Activated naive CD8-positive, alpha-beta T cell treated with anti-CD3 and anti-CD28 coated beads, Interleukin-2, amount 50 U/mL, for 16 hours (primary cell): ENCODE data around the gene ARHGAP29.

Experiments used
- DNase-seq: peaks from one replicate; pipeline ENCODE4 v3.0.0-alpha.2; 2020; ENCODE audit warnings: low read depth, low spot score

The ARHGAP29 gene

DNA sequence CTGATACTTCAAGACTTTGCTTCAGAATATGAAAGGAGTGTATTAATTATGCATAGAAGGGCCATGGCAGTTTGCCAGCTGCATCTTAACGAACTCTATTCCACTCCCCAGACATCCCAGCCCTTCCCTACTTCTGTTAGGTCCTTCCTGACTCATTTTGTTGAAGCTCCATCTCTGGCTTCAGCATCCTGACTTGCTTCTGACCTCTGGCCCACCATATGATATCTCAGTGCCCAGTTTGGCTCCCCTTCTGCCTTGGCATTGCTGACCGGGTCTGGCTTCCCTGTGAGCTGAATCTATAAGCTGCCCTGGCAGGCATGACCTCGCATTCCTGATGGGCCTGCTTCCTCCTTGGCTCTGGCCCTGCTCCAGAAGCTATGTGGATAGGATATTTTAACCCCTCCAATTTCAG lies 27.6 kb upstream of the ARHGAP29 start:
- no peak for DNase-seq

GRCh38 chr1:94260635-94261387 lies 23.4 kb upstream of the ARHGAP29 start:
- DNase-seq: no peak

GRCh38 chr1:94259635-94260289 lies 22.4 kb upstream of the ARHGAP29 start:
- no peak for DNase-seq

GRCh38 chr1:94258873-94259331 lies 21.5 kb upstream of the ARHGAP29 start:
- no peak for DNase-seq

GRCh38 chr1:94257444-94257843 lies 20.1 kb upstream of the ARHGAP29 start:
- DNase-seq: no peak

DNA sequence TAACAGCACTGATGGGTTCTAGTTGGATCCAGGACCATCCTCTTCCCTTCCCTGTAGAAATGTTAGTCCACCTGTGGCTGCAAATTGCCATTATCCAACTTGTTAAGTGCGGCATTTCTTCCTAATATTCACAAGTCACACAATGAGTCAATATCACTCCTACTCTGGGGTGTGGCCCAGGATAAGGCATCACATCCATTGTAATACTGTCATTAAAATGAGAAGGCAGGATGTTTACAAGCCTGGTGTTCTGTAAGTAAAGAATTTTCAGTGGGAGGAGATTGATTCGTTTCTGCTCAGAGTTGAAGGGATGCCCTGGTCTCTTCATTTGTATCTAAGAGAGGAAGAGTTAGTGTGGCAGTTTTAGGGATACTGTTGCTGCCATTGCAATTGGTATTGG lies 18.1 kb upstream of the ARHGAP29 start:
- no peak for DNase-seq

DNA sequence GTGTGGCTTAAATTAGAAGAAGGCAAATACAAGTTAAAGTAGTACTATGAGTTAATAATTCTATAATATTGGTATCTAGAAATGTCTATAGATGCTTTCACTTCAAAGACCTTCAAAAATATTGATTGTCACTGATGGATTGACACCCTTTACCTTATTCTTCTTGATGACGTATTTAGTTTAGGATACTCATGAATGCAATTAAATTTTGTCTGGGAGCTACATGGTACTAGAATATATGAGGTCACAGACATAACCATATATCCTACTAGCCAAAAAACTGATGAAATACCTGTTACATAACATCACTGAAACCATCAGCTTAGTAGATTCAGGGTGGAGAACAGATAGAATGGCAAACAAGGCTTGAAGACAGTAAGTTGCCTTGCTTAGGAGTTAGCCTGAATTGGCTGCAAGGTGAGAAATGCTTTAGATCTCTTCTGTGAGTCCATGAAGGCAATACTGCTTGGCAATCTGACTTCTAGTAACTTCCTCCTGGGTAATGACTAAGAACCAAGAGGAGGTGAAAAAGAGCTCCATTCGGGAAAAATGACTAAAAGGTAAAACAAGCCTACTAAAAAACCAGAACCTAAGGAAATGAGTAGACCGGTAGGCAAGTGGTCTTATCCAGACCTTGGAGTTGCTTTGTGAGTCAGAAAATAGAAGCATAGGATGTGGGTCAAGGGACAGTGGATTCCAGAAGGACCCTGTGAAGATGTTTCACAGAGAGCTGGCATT lies 16.9 kb upstream of the ARHGAP29 start:
- DNase-seq: no peak

DNA sequence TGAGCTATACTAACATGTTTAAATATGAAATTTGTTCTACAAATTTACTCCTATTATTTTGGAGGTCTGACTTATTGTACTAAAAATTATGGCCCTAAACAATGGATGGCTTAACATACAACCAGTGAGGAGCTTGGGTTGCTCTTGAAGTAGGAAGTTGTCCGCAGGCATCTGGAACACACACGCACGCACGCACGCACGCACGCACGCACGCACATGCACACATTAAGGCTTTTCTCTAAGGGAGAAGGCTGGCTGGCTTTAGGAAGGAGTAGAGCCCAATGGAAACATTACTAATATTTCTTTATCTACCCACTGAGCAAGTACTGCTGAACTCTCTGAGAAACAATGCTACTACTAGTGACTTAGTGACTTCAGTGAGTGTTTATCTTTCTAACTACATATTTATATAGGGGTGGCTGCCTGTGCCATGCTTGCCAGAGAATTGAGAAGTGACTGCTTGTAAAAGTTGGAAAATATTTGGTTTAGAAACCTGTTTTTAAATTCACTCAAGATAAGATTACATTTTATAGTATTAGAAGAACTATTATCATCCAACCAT lies 16.2 kb upstream of the ARHGAP29 start:
- DNase-seq: no peak

- DNase-seq: no peak
Measured at GRCh38 chr1:94250341-94250740, 13.0 kb upstream of the ARHGAP29 start.

DNA sequence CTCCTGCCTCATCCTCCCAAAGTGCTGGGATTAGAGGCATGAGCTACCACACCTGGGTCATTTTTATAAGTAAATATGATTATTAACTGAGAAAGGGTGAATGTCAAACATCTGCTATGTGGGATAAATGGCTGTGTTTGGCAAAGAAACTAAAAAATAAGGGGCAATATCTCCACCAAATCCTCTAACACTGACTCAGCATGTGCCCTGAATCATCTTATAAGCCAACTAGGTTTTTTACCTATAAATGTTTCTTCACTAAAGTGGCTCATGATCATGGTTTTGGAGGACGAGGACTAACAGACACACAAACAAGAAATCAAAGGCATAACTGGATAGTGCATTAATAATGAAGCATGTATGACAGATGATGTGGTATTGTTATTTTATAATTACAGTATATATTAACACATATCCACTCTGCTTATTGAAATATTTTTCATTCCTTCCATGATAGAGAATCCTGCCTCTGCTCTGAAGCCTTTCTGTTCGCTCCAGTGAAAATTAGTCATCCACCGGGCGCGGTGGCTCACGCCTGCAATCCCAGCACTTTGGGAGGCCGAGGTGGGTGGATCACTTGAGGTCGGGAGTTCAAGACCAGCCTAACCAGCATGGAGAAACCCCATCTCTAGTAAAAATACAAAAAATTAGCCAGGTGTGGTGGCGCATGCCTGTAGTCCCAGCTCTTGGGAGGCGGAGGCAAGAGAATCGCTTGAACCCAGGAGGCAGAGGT lies 11.7 kb upstream of the ARHGAP29 start:
- no peak for DNase-seq

DNA sequence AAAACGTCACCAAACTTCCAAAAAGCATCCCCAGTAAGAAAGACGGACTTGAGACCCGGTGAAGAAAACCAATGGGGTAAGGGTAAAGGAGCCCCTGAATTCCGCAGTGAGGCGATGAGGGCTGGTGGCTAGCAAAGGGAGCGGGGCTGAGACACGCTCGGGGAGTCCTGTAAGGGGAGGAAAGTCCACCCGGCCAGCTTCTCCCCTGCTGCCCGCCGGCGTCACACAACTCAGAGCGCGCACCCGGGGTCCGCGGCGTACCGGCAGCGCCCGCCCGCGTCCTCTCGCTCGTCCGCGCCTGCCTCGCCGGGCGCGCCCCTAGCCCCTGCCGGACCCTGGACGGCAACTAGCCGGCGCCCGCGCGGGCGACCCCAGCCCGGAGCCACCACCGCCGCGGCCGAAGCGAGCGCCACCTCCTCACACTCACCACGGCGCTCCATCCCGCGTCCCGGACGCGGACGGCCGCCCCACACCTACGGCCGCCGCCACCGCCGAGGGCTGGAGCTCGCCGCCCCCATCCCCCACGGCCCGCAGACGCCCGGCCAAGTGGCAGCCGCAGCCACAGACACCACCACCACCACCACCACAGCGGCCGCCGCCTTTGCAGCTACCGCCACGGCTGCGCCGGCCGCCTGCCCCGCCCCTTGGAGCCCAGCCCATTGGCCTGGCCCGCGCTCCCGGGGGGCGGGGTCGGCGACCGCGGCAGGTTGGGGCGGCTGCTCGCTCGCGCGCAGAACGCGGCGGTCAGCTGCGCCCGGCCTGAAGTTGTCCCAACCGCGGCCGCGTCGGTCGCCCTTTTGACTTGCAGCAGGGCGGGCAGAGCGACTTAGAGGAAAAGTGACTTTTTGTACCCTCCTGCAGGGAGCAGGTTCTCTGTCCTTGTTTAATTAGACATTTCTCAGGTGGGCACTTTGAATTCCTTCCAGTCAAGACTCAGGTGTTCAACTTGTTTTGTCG lies 10.0 kb upstream of the ARHGAP29 start:
- DNase-seq: no peak

DNA sequence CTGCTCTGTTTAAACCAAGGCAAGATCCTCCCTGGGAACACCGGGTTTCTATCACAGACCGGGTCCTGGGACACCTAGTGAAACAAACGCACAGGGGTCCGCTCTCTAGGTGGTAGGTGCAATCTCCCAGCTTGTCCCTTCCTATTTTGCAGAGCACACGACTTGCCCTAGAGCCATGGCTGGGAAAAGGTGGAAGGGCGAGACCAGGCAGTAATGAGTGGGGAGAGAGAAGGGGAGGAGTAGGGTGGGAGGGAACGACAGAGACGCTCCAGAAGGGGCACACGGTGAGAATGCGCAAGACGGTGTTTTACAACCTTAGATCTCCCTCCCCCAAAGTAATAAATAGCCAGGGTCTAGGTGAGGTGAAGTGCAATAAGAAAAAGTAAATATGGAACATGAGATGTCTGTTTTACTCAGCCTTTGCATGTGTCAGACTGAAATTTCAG lies 9.3 kb upstream of the ARHGAP29 start:
- DNase-seq: no peak

DNA sequence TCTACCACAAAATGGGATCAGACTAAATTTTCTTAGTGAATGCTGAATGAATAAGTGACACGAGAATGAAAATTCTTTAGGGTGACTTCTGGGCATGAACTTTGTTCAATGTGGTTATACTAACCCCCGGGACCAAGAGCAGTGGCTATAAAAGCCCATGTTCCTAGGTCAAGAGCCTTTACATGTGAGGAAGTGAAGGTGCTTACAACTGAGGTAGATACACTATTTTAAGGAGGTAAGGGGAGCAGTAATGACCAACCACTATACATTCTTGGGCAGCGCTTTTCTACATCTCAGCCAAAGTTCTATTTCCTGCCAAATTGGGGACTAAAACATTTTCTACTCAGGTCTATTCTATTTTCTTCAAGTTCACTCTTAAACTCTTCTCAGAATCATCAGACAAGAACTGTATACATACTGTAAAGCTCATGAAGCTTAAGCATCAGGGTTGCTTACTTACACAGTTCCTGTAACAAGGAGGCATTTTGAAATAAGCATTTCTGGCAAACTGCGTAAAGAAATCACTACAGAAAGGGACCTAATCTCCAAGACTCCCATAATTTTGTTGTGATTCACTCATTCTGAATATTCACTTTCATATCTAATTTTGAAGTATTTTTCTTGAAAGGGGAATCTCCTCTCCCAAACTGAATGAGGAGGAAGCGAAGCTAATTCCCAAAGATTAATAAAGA lies 8.5 kb upstream of the ARHGAP29 start:
- DNase-seq: no peak

- DNase-seq: no peak
Measured at GRCh38 chr1:94244816-94245215, 7.4 kb upstream of the ARHGAP29 start.

DNA sequence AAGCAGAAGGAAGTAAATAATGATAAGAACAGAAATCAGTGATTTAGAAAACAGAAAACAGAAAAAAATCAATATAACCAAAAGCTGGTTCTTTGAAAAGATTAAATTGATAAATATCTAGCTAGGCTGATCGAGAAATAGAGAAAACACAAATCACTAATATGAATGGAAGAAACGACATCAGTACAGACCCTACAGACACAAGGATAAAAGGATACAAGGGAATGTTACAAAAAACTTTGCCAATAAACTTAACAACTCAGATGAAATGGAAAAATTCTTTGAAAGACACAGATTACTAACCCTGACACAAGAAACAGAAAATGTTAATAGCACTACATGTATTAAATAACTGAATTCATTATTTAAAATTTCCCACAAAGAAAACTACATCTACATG lies 6.3 kb upstream of the ARHGAP29 start:
- no peak for DNase-seq

GRCh38 chr1:94240822-94241221 lies 3.4 kb upstream of the ARHGAP29 start:
- DNase-seq: no peak

- DNase-seq: no peak
Measured at GRCh38 chr1:94239796-94240195, 2.4 kb upstream of the ARHGAP29 start.

DNA sequence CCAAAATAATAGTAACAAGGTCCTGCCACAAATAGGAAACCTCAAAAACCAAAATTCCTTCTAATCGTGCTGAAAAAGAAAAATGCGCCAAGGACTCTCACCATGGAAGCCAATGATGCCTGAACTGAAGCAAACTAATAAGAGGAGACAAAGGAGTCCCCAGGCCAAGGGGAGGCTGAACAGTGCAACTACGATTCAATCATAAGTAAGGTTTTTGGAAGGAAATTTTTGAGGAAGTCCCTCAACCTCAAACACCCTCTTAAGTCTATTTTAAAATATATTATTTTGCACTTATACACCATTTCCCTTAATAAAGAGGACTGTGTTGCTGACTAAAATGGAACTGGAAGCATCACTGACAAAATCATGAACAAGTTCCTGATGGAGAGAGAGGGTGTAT lies 1.7 kb upstream of the ARHGAP29 start:
- DNase-seq: no peak

GRCh38 chr1:94236630-94237290 lies 624 bp downstream of the ARHGAP29 start:
- DNase-seq: no peak
